Hepatocyte (in vitro differentiated cells): ENCODE results near the gene PTPRM. TPM values are rescaled to one million over a fixed set of nuclear protein-coding genes. Genes with fewer than 3 reads are reported as not detected.

Experiments
- DNase-seq: peaks from one replicate; pipeline ENCODE4 v3.0.0-alpha.2; 2016; ENCODE audit warnings: low spot score
- H2AFZ ChIP-seq: fragments of 200-600 bp; sonication (generic); 2 replicates; pipeline ENCODE4 v1.6.0; 2016; ENCODE audit warnings: antibody characterized with exemption, mild to moderate bottlenecking
- H3K27ac ChIP-seq: fragments of 200-600 bp; sonication (generic); 2 replicates; pipeline ENCODE4 v1.5.1; 2016; ENCODE audit warnings: mild to moderate bottlenecking
- H3K27me3 ChIP-seq: fragments of 200-600 bp; sonication (generic); 2 replicates; pipeline ENCODE4 v1.6.1; 2016
- H3K36me3 ChIP-seq: fragments of 200-600 bp; sonication (generic); replicated peaks from 2 replicates; pipeline ENCODE4 v1.5.1; 2016; ENCODE audit warnings: low read depth; ENCODE audit not compliant: insufficient read depth
- H3K4me1 ChIP-seq: fragments of 200-600 bp; sonication (generic); 2 replicates; pipeline ENCODE4 v1.5.1; 2016; ENCODE audit warnings: mild to moderate bottlenecking, moderate library complexity; ENCODE audit not compliant: insufficient read depth
- H3K4me2 ChIP-seq: fragments of 200-600 bp; sonication (generic); 2 replicates; pipeline ENCODE4 v1.6.0; 2016
- H3K4me3 ChIP-seq: fragments of 200-600 bp; sonication (generic); 2 replicates; pipeline ENCODE4 v1.5.1; 2016; ENCODE audit warnings: mild to moderate bottlenecking
- H3K79me2 ChIP-seq: fragments of 200-600 bp; sonication (generic); 2 replicates; pipeline ENCODE4 v1.6.0; 2017; ENCODE audit warnings: mild to moderate bottlenecking
- H3K9me2 ChIP-seq: fragments of 200-600 bp; sonication (generic); replicated peaks from 2 replicates; pipeline ENCODE4 v1.6.0; 2017; ENCODE audit warnings: mild to moderate bottlenecking; ENCODE audit not compliant: insufficient read depth
- H3K9me3 ChIP-seq: fragments of 200-600 bp; sonication (generic); 2 replicates; pipeline ENCODE4 v1.5.1; 2016; ENCODE audit warnings: low read depth, mild to moderate bottlenecking
- H4K20me1 ChIP-seq: fragments of 200-600 bp; sonication (generic); 2 replicates; pipeline ENCODE4 v1.6.0; 2016; ENCODE audit warnings: mild to moderate bottlenecking; ENCODE audit not compliant: insufficient read depth, poor library complexity, severe bottlenecking
- EZH2 ChIP-seq: fragments of 200-600 bp; sonication (generic); IDR thresholded peaks from 2 replicates; pipeline ENCODE4 v1.6.1; 2016; ENCODE audit warnings: antibody characterized with exemption, mild to moderate bottlenecking, borderline replicate concordance
- EZH2phosphoT487 ChIP-seq: fragments of 200-600 bp; sonication (generic); IDR thresholded peaks from one replicate; pipeline ENCODE4 v1.6.1; 2018; ENCODE audit warnings: antibody characterized with exemption, mild to moderate bottlenecking, low read depth, moderate library complexity; ENCODE audit not compliant: unreplicated experiment, severe bottlenecking
- WGBS: methylation state at CpG from one replicate; pipeline ENCODE4 v1.1.6; 2016; ENCODE audit warnings: low lambda C conversion rate; ENCODE audit errors: missing lambda C conversion rate; 5-methylcytosine and 5-hydroxymethylcytosine counted together
- polyA plus RNA-seq: library from polyadenylated mRNA; unstranded; fragments of >200 nt; fragmentation: Nextera tagmentation; extraction: Ambion mirVana; gene quantifications from 2 replicates; pipeline ENCODE4 v1.2.1, GENCODE V29; 2016
- total RNA-seq: library from RNA; depleted of rRNA; stranded (reverse); fragments of >200 nt; gene quantifications from 2 replicates; pipeline ENCODE4 v1.2.3, GENCODE V29; 2014
- TF ChIP-seq, protein P1 (sequence below): fragments of 200-600 bp; sonication (generic); IDR thresholded peaks from 2 replicates; pipeline ENCODE4 v1.5.1; 2016; ENCODE audit warnings: antibody characterized with exemption, mild to moderate bottlenecking; ENCODE audit not compliant: poor library complexity

Gene PTPRM
- total and polyA plus RNA-seq, 2 experiments from 2014 or later = 26.1 to 47.4 TPM

DNA sequence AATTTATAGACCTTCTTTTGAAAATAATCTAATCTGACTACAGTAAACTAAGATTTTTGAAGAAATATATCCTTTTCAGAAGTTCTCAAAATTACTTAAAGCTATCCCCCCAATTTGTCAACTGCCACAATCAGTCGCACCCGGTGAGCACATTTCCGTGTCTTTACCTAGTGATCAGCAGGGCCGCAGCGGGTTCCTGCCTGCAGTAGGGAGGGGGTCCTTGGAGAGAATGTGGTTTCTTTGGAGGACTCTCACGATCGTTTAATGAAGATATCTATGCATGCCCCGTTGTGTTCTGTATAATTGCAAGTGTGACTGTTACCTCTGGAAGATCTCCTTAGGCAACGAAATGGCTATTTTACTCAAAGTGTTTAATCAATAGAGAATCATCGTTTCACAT lies 790.2 kb downstream of the PTPRM start:
- Histone ChIP-seq H4K20me1 (no peaks in the 10 kb centered on the region), H3K9me2 (no peaks in the 10 kb centered on the region), H3K9me3 (no peaks in the 10 kb centered on the region), H3K27me3 (no peaks in the 10 kb centered on the region), H3K79me2 (no peaks in the 10 kb centered on the region), H3K36me3 (no peaks in the 10 kb centered on the region), H2AFZ (no peak overlapping the region), H3K4me3 (no peak overlapping the region), H3K4me1 (peaks cover 6% of the 10 kb centered on the region), H3K27ac (no peak overlapping the region), H3K4me2 (no peak overlapping the region)
- no peak for TF ChIP-seq EZH2
- TF ChIP-seq EZH2phosphoT487 = no peak
- TF ChIP-seq, protein P1, sequence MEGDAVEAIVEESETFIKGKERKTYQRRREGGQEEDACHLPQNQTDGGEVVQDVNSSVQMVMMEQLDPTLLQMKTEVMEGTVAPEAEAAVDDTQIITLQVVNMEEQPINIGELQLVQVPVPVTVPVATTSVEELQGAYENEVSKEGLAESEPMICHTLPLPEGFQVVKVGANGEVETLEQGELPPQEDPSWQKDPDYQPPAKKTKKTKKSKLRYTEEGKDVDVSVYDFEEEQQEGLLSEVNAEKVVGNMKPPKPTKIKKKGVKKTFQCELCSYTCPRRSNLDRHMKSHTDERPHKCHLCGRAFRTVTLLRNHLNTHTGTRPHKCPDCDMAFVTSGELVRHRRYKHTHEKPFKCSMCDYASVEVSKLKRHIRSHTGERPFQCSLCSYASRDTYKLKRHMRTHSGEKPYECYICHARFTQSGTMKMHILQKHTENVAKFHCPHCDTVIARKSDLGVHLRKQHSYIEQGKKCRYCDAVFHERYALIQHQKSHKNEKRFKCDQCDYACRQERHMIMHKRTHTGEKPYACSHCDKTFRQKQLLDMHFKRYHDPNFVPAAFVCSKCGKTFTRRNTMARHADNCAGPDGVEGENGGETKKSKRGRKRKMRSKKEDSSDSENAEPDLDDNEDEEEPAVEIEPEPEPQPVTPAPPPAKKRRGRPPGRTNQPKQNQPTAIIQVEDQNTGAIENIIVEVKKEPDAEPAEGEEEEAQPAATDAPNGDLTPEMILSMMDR = no peak
- 62% methylated on average over 10 of the region's 10 CpGs for WGBS
- no peak for DNase-seq

DNA sequence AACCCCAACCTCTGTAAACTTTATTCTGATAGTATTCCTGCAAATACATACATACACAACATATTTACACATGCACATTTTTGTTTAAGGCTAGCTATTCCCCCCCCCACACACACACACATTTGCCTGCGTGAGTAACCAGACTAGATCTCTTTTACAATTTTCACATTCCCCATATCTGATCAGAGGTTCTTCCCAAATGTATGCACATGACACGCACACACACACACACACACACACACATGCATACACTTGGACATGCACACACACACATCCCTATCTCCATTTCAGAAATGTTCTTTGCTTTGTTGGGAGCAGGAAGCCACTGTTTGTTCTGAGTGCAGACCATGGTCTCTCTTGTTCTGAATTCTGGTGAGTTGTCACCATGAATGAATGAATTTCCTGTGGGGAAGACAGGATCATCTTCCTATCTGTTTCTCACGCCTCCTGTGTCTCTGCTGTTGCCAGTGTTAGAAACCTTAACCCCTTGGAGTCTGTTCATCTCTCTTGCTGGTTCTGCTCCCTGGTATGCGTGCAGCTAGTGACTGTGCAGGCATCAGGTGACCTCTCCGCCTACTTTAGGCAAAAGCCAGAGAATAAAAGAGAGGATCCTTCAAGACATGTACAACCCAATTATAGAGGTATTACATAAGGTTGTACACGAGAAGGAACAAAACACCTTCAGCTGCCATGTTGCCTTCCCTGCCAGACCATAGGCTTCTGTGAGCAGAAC lies 791.1 kb downstream of the PTPRM start:
- TF ChIP-seq EZH2phosphoT487 (no peak), EZH2 (no peak)
- TF ChIP-seq, protein P1 = no peak
- no peaks in the 10 kb centered on the region for H3K9me3 ChIP-seq
- no peak overlapping the region for H2AFZ ChIP-seq
- H4K20me1 ChIP-seq = no peaks in the 10 kb centered on the region
- no peak overlapping the region for H3K4me2 ChIP-seq
- no peaks in the 10 kb centered on the region for H3K36me3 ChIP-seq
- H3K27ac ChIP-seq = no peak overlapping the region
- no peaks in the 10 kb centered on the region for H3K79me2 ChIP-seq
- H3K9me2 ChIP-seq = no peaks in the 10 kb centered on the region
- H3K4me1 ChIP-seq = peaks cover 6% of the 10 kb centered on the region
- no peak overlapping the region for H3K4me3 ChIP-seq
- WGBS = 83% methylated on average over 6 of the region's 6 CpGs
- no peaks in the 10 kb centered on the region for H3K27me3 ChIP-seq
- DNase-seq = no peak

- peaks cover 6% of the 10 kb centered on the region for H3K4me1 ChIP-seq
- no peak overlapping the region for H3K4me2 ChIP-seq
- no peaks in the 10 kb centered on the region for H3K9me2 ChIP-seq
- H2AFZ ChIP-seq = no peak overlapping the region
- H4K20me1 ChIP-seq = no peaks in the 10 kb centered on the region
- no peak for DNase-seq
- no peaks in the 10 kb centered on the region for H3K79me2 ChIP-seq
- 90% methylated on average over 6 of the region's 6 CpGs for WGBS
- H3K27ac ChIP-seq = no peak overlapping the region
- TF ChIP-seq, protein P1 = no peak
- no peak for TF ChIP-seq EZH2
- no peak for TF ChIP-seq EZH2phosphoT487
- H3K36me3 ChIP-seq = no peaks in the 10 kb centered on the region
- H3K9me3 ChIP-seq = no peaks in the 10 kb centered on the region
- no peak overlapping the region for H3K4me3 ChIP-seq
- H3K27me3 ChIP-seq = no peaks in the 10 kb centered on the region
Measured at GRCh38 chr18:8359076-8359475, 792.0 kb downstream of the PTPRM start.

DNA sequence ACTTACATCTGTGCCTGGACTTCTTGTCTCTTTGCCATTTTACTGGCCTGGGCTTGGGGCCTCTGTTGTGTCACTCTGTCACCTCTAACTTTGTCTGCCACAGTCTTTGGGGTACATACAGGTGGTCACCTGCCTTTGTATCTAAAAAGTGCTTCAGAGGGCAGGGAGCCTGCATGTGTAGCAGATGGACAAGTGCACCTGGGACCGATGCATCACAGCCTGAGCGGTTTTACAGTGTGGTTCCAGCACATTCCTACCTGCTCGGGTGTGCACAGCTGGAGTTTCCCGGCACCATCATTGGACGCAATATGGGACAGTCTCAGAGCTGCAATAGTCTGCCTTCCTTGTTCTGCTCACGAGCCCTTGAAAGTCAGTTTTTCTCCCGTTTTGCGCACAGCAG lies 792.4 kb downstream of the PTPRM start:
- Histone ChIP-seq H3K4me1 (peaks cover 6% of the 10 kb centered on the region), H3K4me2 (no peak overlapping the region), H2AFZ (no peak overlapping the region), H4K20me1 (no peaks in the 10 kb centered on the region), H3K4me3 (no peak overlapping the region), H3K27ac (no peak overlapping the region), H3K9me3 (no peaks in the 10 kb centered on the region), H3K9me2 (no peaks in the 10 kb centered on the region), H3K79me2 (no peaks in the 10 kb centered on the region), H3K27me3 (no peaks in the 10 kb centered on the region), H3K36me3 (no peaks in the 10 kb centered on the region)
- no peak for DNase-seq
- WGBS = 97% methylated on average over 8 of the region's 8 CpGs
- TF ChIP-seq EZH2 = no peak
- no peak for TF ChIP-seq EZH2phosphoT487
- TF ChIP-seq, protein P1 = no peak
